GM19438 (cell line): Measurements from ENCODE around the gene UQCR10.
A peak's percentile ranks its signal among the peaks of the same experiment; 100 is the strongest.

Source experiments
- ATAC-seq: cut with Tn5 transposase; IDR thresholded peaks from one replicate; pipeline ENCODE4 v1.9.1; 2021; ENCODE audit warnings: low read depth; ENCODE audit not compliant: unreplicated experiment

The UQCR10 gene

DNA sequence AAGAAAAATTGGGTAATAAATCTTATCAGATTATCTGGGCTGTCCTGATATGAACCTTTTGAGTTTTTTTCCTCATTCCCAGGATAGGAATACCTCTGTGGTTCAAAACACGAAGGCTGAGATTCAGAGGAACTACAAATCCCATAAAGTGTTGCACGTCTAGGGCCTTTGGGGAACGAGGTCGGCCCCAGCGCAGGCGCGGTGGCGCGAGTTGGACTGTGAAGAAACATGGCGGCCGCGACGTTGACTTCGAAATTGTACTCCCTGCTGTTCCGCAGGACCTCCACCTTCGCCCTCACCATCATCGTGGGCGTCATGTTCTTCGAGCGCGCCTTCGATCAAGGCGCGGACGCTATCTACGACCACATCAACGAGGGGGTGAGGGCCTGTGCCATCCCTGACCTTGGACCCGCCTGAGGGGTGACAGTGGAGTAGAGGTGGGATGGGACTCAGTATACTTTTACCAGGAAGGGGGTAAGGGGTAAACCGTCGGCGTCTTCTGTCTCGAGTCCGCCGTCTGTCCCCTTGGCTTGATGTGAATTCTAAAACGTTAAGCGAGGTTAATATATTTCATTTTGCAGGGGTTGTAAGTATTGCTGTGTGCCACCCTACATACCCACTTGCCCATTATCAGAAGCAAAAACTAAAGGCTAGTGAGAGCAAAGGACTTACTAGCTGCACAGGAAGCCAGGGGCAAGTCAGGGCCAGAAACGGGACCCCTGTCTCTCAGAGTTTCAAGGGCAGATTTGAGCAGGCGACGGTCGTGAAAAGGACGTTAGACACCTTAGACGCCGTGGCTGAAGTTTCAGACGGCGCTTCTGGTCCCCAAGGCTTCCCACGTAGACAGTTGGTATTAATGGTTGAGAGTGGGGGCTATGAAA is at the start of gene UQCR10:
Gene UQCR10 (plus strand): TSS at position 199 of the 881 bp plus-strand sequence. CDS start 30 bp downstream, at position 229.
- peak; percentile 76 for ATAC-seq

DNA sequence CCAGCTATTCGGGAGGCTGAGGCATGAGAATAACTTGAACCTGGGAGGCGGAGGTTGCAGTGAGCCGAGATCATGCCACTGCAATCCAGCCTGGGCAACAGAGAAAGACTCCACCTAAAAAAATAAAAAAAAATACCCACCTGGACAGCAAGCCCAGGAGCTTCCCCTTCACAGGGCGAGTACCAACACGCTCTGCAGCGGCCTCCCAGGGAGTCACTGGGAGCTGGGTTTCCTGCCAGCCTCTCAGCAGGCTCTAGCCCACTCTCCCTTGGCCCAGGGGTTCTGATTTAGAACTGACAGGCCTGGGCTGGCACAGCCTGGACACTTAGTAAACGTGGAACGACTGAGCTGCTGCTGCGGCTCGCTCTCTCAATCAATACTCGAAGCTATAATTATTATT is 49.4 kb upstream of the UQCR10 start:
- no peak for ATAC-seq

- no peak for ATAC-seq
Observed at GRCh38 chr22:29718949-29719898, 47.9 kb upstream of the UQCR10 start.

DNA sequence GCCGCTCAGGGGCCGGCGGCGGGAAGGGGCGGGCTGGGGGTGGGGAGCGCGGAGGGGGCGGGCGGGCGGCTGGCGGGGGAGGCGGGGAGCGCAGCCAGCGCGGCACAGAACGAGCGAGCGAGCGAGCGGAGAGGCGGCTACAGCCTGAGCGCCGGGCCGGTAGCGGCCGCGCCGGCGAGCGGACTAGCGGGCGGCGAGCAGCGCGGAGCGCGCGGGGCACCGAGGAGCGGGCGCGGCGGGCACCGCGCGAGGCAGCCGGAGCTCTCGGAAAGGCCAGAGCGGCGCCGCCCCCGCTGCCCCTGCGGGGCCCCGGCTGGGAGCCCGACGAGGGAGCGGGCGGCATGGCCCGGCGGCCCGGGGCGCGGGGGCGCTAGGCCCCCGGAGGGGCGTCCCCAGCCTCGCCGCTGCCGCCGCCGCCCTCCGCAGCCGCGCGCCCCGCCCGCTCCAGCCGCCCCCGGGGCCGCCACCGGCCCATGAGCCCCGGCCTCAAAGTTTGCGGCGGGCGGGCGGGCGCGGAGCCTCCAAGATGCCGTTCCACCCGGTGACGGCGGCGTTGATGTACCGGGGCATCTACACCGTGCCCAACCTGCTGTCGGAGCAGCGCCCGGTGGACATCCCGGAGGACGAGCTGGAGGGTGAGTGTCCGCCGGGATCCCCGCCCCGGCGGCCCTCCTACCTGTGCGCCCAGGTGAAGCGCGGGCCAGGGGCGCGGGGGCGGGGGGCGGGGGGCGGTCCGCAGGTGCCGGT is 47.1 kb upstream of the UQCR10 start, which contains the start of gene CABP7:
Gene CABP7 (plus strand): TSS at position 105 of the 747 bp plus-strand sequence. CDS start 422 bp downstream, at position 527.
- ATAC-seq = no peak

GRCh38 chr22:29720811-29721323 is 46.3 kb upstream of the UQCR10 start:
- ATAC-seq = no peak

GRCh38 chr22:29722151-29722550 is 45.0 kb upstream of the UQCR10 start:
- ATAC-seq = no peak

GRCh38 chr22:29722587-29722986 is 44.6 kb upstream of the UQCR10 start:
- no peak for ATAC-seq

- ATAC-seq = no peak
Observed at GRCh38 chr22:29723766-29724165, 43.4 kb upstream of the UQCR10 start.

DNA sequence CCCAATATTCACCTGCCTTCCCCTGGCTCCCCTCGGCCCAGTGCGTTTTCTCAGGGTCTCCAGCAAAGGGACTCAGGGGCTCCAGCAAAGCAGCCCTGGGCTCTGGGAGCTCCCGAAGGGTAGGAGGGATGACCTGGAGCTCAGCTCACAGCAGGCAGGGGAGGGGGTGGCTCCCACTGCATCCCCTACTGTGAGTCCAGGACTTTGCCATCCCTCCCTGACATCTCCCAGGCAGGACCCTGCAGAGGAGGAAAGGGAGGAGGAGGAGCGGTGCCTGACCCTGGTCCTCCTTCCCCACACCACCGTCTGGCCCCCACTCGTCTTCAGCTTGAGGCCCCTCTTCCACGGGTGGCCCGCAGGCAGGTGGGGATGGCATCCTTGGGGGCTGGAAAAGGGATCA is 42.3 kb upstream of the UQCR10 start:
- no peak for ATAC-seq

DNA sequence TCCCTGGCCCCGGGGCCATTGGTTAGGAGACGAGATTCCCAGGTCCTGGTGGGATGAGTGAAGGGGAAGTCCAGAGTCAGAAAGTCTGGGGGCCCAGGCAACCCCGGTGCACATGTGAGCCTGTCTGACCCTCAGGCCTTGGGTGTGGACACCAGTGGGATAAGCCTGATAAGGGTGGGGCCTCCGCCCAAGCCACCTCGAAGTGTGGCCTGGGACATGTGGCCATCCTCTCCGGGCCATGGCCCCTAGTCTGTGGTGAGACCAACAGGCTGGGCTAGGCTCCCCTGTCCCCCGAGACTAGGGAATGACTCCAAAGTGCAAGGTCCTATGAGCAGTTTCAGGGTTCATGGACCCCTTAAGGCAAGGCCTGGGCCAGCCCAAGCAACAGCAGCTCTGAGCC is 41.1 kb upstream of the UQCR10 start:
- ATAC-seq = no peak

DNA sequence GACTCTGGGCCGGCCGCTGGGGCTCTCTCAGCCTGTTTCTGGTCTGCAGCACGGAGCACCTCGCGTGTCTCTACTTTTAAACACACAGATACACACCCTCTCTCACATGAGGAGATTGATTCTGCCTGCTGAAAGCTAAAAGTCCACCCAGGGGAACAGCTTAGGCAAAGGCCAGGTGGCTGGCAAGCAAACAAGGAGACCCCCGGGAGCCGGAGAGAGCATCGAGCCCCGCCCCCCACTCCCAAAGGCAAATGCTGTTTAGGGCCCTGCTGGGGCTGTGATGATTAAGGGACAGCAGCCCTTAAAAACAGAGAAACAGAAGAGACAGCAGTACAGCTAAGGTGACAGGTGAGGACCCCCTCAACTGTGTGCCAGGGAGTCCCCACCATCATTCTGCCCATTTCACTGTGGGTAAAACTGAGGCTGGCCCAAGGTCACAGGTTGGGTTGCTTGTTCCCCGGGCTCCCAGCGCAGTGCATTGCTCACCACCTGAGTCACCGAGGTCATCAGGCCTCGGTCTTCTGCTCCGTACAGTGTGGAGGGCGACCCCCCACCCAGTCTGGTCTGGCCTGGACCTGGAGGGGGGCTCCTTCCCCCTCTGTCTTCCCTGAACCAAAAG is 40.5 kb upstream of the UQCR10 start:
- ATAC-seq = no peak

DNA sequence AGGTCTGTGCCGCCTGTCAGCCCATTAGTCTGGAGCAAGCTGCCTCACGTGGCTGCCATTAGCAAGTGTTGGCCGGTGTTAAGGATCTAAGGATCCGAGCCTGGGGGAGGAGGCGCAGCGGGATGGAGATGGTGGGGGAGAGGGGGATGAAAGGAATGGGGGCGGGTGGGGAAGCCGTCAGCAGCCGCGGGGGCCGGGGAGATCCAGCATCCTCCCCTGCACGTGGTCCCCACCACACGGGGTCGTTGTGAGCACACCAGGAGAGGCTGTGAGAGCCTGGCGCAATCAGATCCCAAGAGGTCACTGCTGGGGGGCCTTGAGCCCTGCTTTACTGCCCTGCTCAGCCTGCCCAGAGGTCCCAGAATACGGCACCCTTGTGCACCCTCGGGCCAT is 40.0 kb upstream of the UQCR10 start:
- ATAC-seq = no peak

GRCh38 chr22:29729161-29729560 is 38.0 kb upstream of the UQCR10 start:
- no peak for ATAC-seq

- no peak for ATAC-seq
Observed at GRCh38 chr22:29731058-29731850, 35.9 kb upstream of the UQCR10 start.

DNA sequence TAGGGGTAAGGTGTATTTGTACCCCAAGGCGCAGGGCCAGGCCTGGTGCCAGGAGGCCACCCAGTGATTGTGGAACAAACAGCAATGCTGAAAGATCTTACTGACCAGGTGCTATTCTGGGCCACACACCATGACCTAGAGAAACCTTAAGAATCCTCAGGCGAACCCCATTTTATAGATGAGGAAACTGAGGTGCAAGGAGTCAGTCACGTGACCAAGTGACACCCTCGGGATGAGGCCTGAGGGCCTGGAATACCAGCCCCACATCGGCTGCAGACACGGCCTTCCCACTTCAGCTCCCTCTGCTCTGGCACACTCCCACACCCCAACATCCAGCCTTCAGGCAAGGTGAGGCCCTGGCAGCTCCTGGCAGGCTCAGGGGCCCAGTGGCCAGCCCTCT is 34.3 kb upstream of the UQCR10 start:
- no peak for ATAC-seq

DNA sequence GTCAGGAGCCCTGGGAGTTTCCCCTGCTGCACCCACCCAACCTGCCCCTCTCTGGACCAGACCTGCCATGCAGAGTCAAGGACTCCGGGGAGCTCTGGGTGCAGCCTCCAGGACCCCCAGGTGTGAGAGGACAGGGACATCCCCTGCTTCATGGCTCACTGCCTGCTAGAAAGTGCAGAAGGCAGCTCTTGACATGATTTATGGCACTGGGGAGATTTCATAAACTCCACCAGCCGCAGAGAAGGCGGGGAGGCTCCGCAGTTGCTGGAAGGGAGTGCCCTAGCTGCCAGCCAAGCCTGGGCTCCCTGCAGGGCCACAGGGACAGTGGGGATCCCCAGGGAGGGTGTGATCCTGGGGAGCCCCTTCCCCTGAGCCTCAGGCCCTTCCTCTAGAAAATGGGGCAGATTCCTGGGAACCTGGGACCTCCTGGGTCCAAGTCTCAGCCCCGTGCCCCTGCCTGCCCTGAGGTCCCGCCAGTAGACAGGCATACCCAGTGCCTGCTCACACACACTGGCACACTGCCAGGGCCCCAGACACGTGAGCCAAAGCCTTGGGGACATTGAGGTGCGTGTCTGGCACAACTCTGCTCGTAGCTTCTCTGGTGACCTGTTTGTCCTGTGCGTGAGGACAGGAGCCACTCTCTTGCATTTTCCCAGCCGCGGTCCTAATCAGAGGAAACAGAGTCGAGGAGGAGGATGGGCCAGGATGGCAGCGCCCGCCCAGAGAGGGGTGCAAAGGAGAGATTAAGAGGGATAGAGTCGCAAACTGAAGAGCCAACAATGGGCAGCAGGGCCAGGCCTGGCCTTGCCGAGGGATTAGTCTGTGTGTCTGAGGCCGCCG is 33.6 kb upstream of the UQCR10 start:
- ATAC-seq = no peak

DNA sequence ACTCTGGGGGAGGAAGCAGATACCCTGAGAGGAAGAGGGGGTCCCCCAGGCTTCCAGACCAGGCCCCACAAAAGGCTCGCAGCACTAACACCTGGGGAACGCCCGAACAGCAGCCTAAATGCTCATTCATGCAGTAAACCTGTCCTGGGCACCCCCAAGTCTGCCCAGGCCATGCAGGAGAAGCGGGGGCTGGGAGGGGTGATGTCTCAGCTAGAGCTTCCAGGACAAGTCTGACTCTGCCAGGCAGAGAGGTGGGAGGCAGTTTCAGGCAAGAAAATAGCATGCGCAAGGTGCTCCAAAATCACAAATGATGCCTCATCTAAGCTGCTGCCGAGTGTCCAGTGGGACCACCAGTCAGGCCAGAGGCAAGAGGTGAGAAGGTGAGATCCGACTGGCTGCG is 32.8 kb upstream of the UQCR10 start:
- no peak for ATAC-seq

DNA sequence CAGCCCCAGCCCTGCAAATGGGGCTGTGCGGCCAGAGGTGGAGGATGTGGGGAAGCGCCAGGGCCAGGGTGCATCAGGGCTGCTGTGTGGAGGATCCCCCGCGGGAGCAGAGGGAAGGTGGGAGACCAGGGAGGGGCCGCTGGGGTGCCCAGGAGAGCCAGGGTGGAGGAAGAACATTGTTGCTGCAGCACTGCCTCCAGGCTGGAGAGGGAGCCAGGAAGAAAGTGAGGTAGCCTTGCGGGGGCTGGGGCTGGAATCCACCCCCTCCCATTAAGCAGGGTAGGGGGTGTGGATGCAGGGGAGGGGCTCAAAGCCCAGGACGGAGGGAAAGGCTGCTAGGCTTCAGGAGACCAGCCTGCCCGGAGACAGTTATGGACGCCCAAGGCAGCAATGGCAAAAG is 32.3 kb upstream of the UQCR10 start:
- no peak for ATAC-seq
